Ishikawa (cell line): ENCODE results near the gene BLM.

Source experiments
- CREB1 ChIP-seq: IDR thresholded peaks from 2 replicates; pipeline ENCODE4 v1.6.1; 2012; ENCODE audit warnings: low read depth
- FOXM1 ChIP-seq: IDR thresholded peaks from 2 replicates; pipeline ENCODE4 v1.6.1; 2012; ENCODE audit warnings: low read depth, borderline replicate concordance
- RAD21 ChIP-seq: IDR thresholded peaks from 2 replicates; pipeline ENCODE4 v1.6.1; 2012; ENCODE audit warnings: low read depth
- TEAD4 ChIP-seq: IDR thresholded peaks from 2 replicates; pipeline ENCODE4 v1.6.1; 2012
- YY1 ChIP-seq: IDR thresholded peaks from 2 replicates; pipeline ENCODE4 v1.6.1; 2012; ENCODE audit warnings: low read depth
- TF ChIP-seq, protein P1 (sequence below): IDR thresholded peaks from 2 replicates; pipeline ENCODE4 v1.6.1; 2012; ENCODE audit warnings: low read depth, mild to moderate bottlenecking
- TF ChIP-seq, protein P2 (sequence below): IDR thresholded peaks from 2 replicates; pipeline ENCODE4 v1.6.1; 2012

DNA sequence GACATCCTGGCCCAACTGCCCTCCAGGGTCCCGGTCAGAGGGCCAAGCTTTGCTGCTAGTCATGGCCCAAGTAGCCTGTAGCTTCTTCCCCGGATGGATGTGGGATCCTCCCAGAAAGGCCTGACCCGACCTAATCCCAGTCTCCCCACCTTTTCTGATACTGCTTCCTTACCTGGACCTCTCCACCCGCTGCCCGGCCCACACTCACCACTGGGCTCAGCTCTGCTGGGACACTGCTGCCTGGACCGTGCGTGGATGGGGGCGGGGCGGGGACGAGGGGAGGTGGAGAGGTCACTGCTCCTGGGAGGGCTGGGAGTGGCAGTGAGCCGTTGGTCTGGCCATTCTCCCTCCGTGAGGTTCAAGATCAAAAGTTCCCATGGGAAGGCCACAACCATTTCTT lies 111.0 kb downstream of the BLM start:
- TF ChIP-seq CREB1 (no peak), RAD21 (no peak), TEAD4 (no peak), FOXM1 (no peak), YY1 (no peak)
- TF ChIP-seq, protein P1, sequence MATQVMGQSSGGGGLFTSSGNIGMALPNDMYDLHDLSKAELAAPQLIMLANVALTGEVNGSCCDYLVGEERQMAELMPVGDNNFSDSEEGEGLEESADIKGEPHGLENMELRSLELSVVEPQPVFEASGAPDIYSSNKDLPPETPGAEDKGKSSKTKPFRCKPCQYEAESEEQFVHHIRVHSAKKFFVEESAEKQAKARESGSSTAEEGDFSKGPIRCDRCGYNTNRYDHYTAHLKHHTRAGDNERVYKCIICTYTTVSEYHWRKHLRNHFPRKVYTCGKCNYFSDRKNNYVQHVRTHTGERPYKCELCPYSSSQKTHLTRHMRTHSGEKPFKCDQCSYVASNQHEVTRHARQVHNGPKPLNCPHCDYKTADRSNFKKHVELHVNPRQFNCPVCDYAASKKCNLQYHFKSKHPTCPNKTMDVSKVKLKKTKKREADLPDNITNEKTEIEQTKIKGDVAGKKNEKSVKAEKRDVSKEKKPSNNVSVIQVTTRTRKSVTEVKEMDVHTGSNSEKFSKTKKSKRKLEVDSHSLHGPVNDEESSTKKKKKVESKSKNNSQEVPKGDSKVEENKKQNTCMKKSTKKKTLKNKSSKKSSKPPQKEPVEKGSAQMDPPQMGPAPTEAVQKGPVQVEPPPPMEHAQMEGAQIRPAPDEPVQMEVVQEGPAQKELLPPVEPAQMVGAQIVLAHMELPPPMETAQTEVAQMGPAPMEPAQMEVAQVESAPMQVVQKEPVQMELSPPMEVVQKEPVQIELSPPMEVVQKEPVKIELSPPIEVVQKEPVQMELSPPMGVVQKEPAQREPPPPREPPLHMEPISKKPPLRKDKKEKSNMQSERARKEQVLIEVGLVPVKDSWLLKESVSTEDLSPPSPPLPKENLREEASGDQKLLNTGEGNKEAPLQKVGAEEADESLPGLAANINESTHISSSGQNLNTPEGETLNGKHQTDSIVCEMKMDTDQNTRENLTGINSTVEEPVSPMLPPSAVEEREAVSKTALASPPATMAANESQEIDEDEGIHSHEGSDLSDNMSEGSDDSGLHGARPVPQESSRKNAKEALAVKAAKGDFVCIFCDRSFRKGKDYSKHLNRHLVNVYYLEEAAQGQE, result no peak
- TF ChIP-seq, protein P2, sequence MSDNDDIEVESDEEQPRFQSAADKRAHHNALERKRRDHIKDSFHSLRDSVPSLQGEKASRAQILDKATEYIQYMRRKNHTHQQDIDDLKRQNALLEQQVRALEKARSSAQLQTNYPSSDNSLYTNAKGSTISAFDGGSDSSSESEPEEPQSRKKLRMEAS, result no peak
